Measurements from ENCODE around the gene CDC42EP5.

CDC42EP5 gene

DNA sequence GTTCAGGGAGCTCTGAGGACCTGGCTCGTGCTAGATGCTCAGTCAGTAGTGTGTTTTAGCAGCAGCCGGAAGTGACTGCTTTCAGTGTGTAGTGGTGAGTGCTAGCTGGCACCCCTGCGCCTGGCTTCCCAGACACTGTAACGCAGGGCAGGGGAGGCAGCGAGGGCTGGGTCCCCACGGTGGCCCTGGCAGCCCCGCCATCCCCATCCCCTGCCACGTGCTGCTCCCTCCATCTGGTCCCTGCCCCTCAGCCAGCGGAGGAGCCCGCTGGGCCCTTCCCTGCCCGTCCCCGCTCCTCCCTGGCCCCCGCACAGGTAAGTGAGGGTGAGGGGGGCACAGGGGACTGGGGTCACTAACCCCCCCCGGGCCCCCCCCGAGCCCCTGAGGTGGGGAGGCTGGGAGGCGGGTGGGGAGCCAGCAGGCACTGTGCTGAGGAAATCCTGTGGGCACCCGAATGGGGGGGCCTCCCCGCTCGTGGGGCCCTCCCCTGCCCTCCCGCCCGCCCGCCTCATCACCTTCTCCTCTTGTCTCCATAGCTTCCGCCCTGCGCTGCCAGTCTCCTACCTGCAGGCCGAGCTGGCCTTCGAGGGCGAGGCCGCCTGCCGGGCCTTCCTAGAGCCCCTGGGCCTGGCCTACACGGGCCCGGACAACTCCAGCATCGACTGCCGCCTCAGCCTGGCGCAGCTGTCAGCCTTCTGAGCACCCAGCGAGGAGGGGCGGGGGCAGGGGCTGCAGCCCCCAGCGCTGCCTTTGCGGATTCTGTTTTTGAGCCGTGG is 12.7 kb downstream of the CDC42EP5 start:
- H3K36me3 ChIP-seq (ENCODE audit: control insufficient read depth, insufficient read depth, low read length, severe bottlenecking), result peaks cover 61% of the 10 kb centered on the region
- no peak overlapping the region for H3K9ac ChIP-seq (ENCODE audit: low read length)
- DNase-seq (ENCODE audit: low read depth), result no peak

DNA sequence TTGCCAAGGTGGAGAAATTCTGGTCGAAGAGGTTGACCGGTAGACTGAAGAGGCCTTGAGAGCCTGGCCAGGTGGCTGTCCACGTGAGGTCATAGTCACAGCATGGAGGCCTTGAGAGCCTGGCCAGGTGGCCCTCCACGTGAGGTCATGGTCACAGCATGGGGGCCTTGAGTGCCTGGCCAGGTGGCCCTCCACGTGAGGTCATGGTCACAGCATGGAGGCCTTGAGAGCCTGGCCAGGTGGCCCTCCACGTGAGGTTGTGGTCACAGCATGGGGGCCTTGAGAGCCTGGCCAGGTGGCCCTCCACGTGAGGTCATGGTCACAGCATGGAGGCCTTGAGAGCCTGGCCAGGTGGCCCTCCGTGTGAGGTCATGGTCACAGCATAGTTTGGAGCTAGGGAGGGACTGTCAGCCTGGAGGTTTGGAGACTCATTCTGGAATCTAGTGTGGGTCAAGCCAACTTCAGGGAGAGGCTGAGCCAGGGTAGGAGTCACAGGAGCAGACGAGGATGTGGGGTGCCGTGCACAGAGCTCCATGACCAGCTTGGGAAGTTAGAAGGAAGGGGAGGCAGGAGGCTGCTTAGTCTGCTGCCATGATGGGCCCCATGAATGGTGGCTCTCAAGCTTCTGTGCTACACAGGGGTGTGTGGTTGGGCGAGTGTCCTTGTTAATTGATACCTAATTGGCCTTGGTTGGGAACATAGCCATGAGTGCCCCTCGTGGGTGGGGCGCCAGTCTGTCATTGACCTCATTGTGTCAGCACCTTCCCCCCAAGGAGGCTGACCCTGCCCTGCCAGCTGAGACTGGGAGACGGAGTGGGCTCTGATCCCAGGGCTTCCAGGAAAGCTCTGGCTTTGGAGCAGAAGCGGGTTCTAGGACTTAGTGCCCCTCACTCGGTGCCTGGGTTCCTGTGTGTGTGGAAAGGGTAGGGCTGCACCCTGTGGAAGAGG is 13.5 kb downstream of the CDC42EP5 start:
- H3K36me3 ChIP-seq (ENCODE audit: control insufficient read depth, insufficient read depth, low read length, severe bottlenecking), result peaks cover 70% of the 10 kb centered on the region
- H3K4me3 ChIP-seq (ENCODE audit: low read length), result no peak overlapping the region
- DNase-seq (ENCODE audit: low read depth), result no peak

More for the DNA sequence above, 12.7 kb downstream of the CDC42EP5 start:
- Histone ChIP-seq H3K4me1 (ENCODE audit: control insufficient read depth, insufficient read depth, low read length) (peaks cover 23% of the 10 kb centered on the region), H3K4me3 (ENCODE audit: low read length) (no peak overlapping the region), H3K9me3 (ENCODE audit: control insufficient read depth, low read length) (no peaks in the 10 kb centered on the region), H3K27me3 (replicated peaks; ENCODE audit: control insufficient read depth, insufficient read depth, low read length) (no peaks in the 10 kb centered on the region)

GRCh38 chr19:54458648-54459281 is 14.3 kb downstream of the CDC42EP5 start:
- Histone ChIP-seq H3K36me3 (ENCODE audit: control insufficient read depth, insufficient read depth, low read length, severe bottlenecking) (peaks cover 78% of the 10 kb centered on the region), H3K4me1 (ENCODE audit: control insufficient read depth, insufficient read depth, low read length) (peaks cover 16% of the 10 kb centered on the region)
- no peak for DNase-seq (ENCODE audit: low read depth)

More for the DNA sequence above, 13.5 kb downstream of the CDC42EP5 start:
- Histone ChIP-seq H3K27me3 (replicated peaks; ENCODE audit: control insufficient read depth, insufficient read depth, low read length) (no peaks in the 10 kb centered on the region), H3K9ac (ENCODE audit: low read length) (no peak overlapping the region), H3K4me1 (ENCODE audit: control insufficient read depth, insufficient read depth, low read length) (peaks cover 23% of the 10 kb centered on the region), H3K9me3 (ENCODE audit: control insufficient read depth, low read length) (no peaks in the 10 kb centered on the region)

DNA sequence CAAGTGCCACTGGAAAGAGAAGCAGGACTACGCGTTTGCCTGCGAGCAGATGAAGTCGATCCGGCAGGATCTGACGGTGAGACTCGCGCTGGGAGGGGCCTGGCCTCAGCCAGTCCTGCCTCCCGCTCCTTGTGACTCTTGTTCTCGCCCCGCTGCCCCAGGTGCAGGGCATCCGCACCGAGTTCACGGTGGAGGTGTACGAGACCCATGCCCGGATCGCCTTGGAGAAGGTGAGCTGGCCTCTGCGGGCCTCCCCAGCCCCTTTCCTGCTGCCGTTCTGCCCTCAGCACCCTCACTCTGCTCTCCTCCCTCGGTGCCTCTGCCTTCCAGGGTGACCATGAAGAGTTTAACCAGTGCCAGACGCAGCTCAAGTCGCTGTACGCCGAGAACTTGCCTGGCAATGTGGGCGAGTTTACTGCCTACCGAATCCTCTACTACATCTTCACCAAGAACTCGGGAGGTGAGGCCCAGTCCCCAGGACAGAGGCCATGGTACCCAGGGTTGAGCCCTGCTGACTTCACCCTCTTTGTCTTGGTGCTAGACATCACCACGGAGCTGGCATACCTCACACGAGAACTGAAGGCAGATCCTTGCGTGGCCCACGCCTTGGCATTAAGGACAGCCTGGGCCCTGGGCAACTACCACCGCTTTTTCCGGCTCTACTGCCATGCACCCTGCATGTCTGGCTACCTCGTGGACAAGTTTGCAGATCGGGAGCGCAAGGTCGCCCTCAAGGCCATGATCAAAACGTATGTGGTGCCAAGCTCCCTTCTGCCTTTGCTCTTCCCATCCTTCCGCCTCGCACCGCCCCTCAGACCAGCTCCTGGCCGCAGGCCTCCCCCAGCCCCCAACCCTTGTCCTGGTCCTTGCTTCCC is 15.1 kb downstream of the CDC42EP5 start:
- Histone ChIP-seq H3K4me1 (ENCODE audit: control insufficient read depth, insufficient read depth, low read length) (peaks cover 15% of the 10 kb centered on the region), H3K4me3 (ENCODE audit: low read length) (no peak overlapping the region), H3K9ac (ENCODE audit: low read length) (no peak overlapping the region), H3K27me3 (replicated peaks; ENCODE audit: control insufficient read depth, insufficient read depth, low read length) (no peaks in the 10 kb centered on the region), H3K9me3 (ENCODE audit: control insufficient read depth, low read length) (no peaks in the 10 kb centered on the region), H3K36me3 (ENCODE audit: control insufficient read depth, insufficient read depth, low read length, severe bottlenecking) (peaks cover 86% of the 10 kb centered on the region)
- no peak for DNase-seq (ENCODE audit: low read depth)

More at GRCh38 chr19:54458648-54459281, 14.3 kb downstream of the CDC42EP5 start:
- Histone ChIP-seq H3K9ac (ENCODE audit: low read length) (no peak overlapping the region), H3K4me3 (ENCODE audit: low read length) (no peak overlapping the region), H3K9me3 (ENCODE audit: control insufficient read depth, low read length) (no peaks in the 10 kb centered on the region), H3K27me3 (replicated peaks; ENCODE audit: control insufficient read depth, insufficient read depth, low read length) (no peaks in the 10 kb centered on the region)

DNA sequence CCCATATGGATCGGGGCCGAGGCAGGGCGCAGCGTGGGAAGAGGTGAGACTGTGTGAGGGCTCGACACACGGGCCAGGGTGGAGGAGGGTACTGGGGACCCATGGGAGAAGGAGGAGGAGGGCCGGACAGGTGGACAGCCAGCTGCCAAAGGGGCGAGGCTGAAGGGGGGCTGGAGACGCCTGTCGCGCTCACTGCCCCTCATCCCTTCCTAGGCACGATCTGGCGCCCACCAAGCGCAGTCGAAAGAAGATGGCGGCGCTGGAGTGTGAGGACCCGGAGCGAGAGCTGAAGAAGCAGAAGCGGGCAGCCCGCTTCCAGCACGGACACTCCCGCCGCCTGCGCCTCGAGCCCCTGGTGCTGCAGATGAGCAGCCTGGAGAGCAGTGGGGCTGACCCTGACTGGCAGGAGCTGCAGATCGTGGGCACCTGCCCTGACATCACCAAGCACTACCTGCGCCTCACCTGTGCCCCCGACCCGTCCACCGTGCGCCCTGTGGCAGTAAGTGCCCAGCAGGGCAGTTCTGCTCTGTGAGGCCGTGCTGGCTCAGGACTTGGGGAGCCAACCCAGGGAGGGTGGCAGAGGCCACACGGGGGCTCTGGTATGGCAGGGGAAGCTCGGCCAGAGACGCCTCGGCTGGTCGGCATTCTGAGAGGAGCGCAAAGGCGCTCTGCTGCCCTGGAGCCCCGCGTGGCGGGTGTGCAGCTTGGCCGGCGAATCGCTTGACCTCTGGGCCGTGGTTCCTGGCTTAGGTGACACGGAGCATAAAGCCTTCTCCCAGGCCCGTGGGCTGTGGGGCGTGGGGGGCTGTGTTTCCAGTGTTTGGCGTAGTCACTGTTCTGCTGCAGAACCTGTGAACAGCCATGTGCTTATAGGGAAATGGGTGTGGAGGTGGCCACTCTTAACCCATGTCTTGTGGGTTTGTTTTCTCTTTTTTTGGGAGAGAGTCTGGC is 16.4 kb downstream of the CDC42EP5 start:
- DNase-seq (ENCODE audit: low read depth), result no peak
- Histone ChIP-seq H3K27me3 (replicated peaks; ENCODE audit: control insufficient read depth, insufficient read depth, low read length) (no peaks in the 10 kb centered on the region), H3K4me1 (ENCODE audit: control insufficient read depth, insufficient read depth, low read length) (peaks cover 7% of the 10 kb centered on the region), H3K9me3 (ENCODE audit: control insufficient read depth, low read length) (no peaks in the 10 kb centered on the region), H3K4me3 (ENCODE audit: low read length) (no peak overlapping the region), H3K36me3 (ENCODE audit: control insufficient read depth, insufficient read depth, low read length, severe bottlenecking) (peaks cover 95% of the 10 kb centered on the region), H3K9ac (ENCODE audit: low read length) (no peak overlapping the region)

GRCh38 chr19:54455786-54456422 is 17.2 kb downstream of the CDC42EP5 start:
- Histone ChIP-seq H3K27me3 (replicated peaks; ENCODE audit: control insufficient read depth, insufficient read depth, low read length) (no peaks in the 10 kb centered on the region), H3K9me3 (ENCODE audit: control insufficient read depth, low read length) (no peaks in the 10 kb centered on the region), H3K36me3 (ENCODE audit: control insufficient read depth, insufficient read depth, low read length, severe bottlenecking) (peaks cover 93% of the 10 kb centered on the region), H3K9ac (ENCODE audit: low read length) (no peak overlapping the region), H3K4me1 (ENCODE audit: control insufficient read depth, insufficient read depth, low read length) (peaks cover 15% of the 10 kb centered on the region), H3K4me3 (ENCODE audit: low read length) (no peak overlapping the region)
- no peak for DNase-seq (ENCODE audit: low read depth)

DNA sequence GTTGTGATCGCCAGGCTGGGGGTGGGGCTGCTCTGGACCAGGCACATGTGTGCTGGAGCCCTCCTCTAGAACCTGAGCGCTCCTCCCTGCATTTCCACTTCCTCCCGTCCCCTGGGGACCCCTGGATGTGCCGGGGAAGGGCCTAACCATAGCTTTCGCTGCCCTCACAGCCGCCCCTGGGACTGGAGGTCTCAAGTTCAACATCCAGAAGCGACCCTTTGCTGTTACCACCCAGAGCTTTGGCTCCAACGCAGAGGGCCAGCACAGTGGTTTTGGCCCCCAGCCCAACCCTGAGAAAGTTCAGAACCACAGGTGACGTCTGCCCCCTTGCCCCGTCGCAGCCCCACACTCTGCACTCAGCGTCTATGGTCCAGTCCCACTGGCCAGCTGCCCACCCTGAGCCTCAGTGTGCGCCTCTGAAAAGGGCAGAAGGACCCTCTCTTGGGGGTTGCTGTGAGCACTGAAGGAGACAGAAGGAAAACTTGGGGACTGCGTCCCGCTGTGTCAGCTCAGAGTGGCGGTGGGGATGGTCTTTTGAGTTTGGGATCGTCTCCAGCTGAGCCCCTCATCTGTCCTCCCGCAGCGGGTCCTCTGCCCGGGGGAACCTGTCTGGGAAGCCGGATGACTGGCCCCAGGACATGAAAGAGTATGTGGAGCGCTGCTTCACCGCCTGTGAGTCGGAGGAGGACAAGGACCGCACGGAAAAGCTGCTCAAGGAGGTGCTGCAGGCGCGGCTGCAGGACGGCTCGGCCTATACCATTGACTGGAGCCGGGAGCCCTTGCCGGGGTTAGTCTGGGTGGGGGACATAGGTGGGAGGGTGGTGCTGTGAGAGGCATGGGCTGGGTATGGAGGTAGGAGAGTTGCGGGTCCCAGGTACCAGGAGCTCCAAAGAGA is 18.1 kb downstream of the CDC42EP5 start:
- H3K4me1 ChIP-seq (ENCODE audit: control insufficient read depth, insufficient read depth, low read length), result peaks cover 18% of the 10 kb centered on the region
- no peak overlapping the region for H3K9ac ChIP-seq (ENCODE audit: low read length)
- no peak for DNase-seq (ENCODE audit: low read depth)
- peaks cover 89% of the 10 kb centered on the region for H3K36me3 ChIP-seq (ENCODE audit: control insufficient read depth, insufficient read depth, low read length, severe bottlenecking)
- H3K4me3 ChIP-seq (ENCODE audit: low read length), result no peak overlapping the region
- H3K27me3 ChIP-seq (replicated peaks; ENCODE audit: control insufficient read depth, insufficient read depth, low read length), result no peaks in the 10 kb centered on the region
- H3K9me3 ChIP-seq (ENCODE audit: control insufficient read depth, low read length), result no peaks in the 10 kb centered on the region

DNA sequence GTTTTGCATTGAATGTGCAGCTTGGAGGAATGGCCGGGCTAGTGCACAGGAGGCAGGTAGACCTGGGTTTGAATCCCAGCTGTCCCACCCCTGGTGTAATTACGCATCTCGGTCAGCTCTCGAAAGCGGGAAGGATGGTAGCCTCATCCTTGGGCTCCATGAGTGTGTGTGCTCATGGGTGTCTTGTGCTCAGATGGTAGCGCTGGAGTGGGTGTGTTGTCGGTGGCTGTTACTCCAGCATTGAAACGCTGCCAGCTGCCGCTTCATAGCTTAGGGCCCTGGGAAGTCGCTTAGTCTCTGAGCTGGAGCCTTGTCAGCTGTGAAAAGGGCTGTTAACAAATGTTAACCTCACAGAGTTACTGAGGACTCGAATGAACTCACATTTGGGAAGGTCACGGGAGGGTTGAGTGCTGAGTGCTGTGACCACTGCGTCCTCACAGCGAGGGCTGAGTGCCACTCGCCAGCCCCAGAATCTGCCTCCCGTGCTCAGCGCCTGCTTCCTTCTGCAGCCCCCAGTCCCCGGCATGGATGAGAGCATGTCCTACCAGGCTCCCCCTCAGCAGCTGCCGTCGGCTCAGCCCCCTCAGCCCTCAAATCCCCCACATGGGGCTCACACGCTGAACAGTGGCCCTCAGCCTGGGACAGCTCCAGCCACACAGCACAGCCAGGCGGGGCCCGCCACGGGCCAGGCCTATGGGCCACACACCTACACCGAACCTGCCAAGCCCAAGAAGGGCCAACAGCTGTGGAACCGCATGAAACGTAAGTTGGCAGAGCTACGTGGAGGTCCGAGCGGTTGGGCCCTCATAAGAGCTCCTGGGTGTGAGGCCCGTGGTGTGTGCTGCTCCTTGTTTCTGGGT is 18.9 kb downstream of the CDC42EP5 start:
- no peak overlapping the region for H3K9ac ChIP-seq (ENCODE audit: low read length)
- H3K4me3 ChIP-seq (ENCODE audit: low read length), result no peak overlapping the region
- no peaks in the 10 kb centered on the region for H3K27me3 ChIP-seq (replicated peaks; ENCODE audit: control insufficient read depth, insufficient read depth, low read length)
- no peaks in the 10 kb centered on the region for H3K9me3 ChIP-seq (ENCODE audit: control insufficient read depth, low read length)
- DNase-seq (ENCODE audit: low read depth), result no peak
- peaks cover 14% of the 10 kb centered on the region for H3K4me1 ChIP-seq (ENCODE audit: control insufficient read depth, insufficient read depth, low read length)
- H3K36me3 ChIP-seq (ENCODE audit: control insufficient read depth, insufficient read depth, low read length, severe bottlenecking), result peaks cover 80% of the 10 kb centered on the region

Data from adipocyte (in vitro differentiated cells).